Activated CD4-positive, alpha-beta T cell treated with anti-CD3 and anti-CD28 coated beads for 4 hours (primary cell): ENCODE data around the gene RGS5.

Source experiments
- DNase-seq, 2 donors: peaks; one replicate each; pipeline ENCODE4 v3.0.0-alpha.2; 2020

RGS5 gene

GRCh38 chr1:163141556-163141955 is 61.2 kb downstream of the RGS5 start:
- no peak for DNase-seq

DNA sequence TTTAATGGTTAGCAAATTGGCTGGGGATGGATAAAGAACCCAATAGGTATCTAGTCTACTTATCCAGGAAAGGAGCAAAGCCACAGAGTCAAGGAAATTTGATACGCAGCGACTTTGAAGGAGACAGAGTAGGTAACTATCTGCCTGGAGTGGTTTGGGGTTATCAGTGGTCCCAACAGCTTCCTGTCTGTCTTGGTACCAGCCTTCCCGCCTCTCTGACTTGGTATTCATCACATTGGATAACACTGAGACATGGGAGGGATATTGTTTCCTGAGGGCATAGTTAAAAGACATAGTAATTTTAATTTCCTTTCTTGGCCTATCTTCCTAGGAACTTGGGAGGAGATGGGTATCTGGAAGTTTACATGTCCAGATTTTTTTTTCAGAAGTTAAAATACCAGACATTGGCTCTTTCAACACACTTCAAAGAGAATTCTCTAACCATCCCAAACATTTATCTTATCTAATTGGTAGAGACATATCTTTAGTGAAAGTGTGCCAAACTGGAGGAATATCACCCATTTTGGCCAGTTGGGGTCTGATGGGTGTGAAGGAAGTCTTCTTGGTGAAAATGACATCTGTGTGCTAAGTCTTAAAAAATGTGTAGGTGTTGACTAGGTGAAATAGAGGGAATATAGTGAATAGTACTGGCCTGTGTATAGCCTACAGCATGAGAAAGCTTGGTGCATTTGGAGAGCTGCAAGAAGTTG is 65.0 kb downstream of the RGS5 start:
- DNase-seq, result no peak

DNA sequence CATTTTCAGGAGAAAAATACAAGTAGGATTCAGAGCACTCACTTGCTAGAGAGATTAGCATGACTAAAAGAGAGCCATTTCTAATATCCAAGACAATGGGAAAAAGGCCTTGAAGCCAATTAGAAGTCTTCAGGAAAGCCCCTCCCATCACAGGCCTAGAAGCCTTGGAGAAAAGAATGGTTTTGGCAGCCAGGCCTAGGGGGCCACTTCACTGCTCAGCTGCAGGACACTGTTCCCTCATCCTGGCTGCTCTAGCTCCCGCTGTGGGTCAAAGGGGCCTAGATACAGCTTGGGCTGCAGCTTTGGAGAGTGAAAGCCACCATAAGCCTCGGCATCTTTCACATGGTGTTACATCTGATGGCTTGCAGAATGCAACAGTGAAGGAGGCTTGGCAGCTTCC is 70.7 kb downstream of the RGS5 start:
- DNase-seq, result no peak

DNA sequence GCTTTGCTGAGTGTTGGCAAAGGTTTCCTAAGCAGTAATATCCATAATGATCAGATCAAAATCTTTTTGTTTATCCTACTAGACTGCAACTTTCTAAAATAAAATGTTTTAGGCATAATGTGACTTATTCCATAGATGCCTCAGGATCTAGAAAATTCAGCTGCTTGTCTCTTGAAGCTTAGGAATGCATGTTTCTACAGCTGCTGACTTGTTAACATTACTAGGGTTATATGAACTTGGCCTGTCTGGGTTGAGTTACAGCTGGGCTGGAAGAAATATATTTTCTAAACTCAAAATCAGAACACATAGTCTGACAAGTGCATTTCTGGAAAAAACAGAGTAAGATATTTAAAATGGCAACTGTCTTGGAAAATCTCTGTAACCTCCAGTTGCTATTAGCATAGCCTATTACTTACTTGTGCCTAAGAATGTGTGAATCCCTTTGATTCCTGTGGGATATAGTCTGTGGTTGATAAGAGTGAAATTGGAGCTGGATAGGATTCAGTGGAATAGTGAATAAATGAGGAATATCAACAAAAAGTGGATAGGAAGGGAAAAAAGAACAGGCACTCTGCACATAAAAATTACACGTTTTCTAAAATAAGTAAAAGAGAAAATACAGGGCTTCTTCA is 72.4 kb downstream of the RGS5 start:
- DNase-seq, result no peak

DNA sequence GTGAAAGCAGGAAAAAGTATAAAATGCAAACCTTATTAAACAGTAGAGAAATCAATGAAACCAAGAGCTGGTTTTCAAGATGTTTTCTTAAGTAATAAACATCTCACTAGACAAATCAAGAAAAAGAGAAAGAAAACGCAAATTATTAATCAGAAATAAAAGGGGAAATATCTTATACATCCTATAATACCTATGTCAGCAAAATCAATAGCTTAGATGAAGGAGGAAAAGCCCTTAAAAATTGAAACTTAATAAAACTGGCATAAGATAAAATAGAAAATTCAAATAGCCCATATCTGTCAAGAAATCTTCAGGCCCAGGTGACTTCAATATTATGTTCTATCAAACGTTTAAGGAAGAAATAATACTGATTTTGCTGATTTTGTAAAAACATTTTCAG is 74.4 kb downstream of the RGS5 start:
- no peak for DNase-seq

GRCh38 chr1:163124812-163125211 is 77.9 kb downstream of the RGS5 start:
- DNase-seq, result no peak

- DNase-seq, result no peak
Measured at GRCh38 chr1:163120372-163120771, 82.3 kb downstream of the RGS5 start.

- no peak for DNase-seq
Measured at GRCh38 chr1:163119707-163120106, 83.0 kb downstream of the RGS5 start.

- DNase-seq, result no peak
Measured at GRCh38 chr1:163115887-163116286, 86.8 kb downstream of the RGS5 start.

- DNase-seq, result no peak
Measured at GRCh38 chr1:163107655-163108054, 95.1 kb downstream of the RGS5 start.

DNA sequence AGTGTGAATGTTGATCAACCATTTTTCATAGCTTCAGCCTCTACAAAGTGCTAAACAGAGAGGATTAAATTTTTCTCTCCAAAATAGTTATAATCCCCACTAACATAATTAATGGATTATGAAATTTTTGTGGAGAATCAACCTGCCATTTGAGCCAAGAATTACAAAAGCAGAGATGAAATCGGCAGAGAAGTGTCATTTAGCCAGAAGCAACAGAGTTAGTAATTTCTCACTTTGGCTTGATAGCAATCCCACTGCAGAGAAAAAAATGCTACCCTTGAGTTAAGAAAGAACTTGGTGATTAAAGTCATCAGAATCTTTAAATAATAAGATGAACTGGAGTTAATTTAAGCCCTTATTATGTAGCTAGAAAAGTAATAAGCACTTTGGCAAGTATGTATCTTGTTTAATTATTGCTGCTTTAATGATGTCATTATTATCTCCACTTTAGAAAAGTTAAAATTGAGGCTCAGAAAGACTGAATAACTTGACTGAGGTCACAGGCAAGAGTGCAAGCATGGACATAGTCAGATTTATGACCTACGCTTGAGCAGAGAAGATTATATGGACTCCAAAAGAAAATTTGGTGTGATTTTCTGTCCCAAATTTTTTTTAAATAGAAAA is 96.2 kb downstream of the RGS5 start:
- no peak for DNase-seq

DNA sequence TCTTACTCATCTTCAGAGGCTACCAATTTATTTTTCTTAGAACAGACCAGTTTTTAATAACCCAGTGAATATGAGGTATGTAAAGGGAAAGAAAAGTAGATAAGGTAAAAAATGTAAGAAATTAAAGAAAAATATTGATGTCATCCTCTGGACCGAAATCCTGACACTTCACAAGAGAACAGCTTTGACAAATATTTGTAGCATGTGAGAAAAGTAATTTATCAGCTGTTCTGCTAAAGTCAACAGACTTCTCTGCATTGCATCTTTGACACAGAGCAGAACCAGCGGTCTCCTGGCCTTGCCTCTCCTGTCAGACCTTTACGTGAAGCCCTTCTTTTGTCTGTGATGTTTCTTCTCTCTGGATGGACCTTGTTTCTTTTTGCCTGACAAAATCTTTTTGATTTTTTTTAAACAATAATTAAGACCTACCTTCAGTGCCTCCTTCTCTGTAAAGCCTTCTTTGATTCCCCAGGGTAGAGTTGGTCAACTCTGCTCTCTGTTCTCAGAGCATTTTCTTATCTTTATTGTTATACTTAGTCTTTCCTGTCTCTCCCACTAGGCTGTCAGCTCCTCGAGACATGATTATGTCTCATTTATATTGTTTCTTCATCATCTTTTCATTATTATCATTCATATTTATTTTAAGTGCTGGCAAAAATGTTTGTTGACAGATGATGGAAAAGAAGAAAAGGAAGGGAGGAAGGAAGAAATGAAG is 98.2 kb downstream of the RGS5 start:
- no peak for DNase-seq

- no peak for DNase-seq
Measured at GRCh38 chr1:163102590-163102989, 100.1 kb downstream of the RGS5 start.

DNA sequence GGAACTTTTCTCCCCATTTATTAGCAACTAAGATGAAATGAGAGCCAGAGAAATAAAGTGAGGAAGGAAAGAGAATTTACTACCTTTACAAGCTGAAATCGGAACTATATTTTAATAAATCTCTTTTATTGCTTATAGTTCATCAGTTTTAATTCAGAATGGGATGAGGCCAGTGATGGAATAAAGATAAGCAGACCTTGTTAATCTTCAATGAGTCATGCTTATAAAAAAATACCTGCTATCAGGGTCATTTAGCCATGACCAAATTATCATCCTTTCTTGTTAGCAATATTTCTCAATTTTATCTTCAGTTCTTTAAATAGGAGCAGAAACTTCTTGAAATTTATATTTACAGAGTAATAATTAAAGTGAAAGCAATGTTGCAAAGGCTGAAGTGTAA is 107.5 kb downstream of the RGS5 start:
- no peak for DNase-seq

DNA sequence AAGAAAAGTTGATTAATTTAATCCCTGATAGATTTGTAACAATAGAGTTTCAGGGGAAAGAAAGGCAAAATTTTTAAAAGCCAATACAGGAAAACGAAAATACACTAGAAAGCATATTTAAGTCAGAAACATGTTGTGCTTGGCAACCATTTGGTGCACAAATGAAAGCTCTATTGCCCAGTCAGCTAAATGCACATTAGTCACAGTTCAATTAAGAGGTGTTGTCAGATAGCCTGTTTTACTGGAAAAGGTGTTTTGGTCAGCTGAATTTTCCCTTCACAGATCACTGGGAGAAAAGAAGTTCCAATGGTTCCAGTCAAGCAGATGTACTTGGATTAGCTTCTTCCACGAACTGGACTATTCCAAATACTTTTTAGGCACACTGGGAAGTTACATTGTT is 108.1 kb downstream of the RGS5 start:
- DNase-seq, result no peak

DNA sequence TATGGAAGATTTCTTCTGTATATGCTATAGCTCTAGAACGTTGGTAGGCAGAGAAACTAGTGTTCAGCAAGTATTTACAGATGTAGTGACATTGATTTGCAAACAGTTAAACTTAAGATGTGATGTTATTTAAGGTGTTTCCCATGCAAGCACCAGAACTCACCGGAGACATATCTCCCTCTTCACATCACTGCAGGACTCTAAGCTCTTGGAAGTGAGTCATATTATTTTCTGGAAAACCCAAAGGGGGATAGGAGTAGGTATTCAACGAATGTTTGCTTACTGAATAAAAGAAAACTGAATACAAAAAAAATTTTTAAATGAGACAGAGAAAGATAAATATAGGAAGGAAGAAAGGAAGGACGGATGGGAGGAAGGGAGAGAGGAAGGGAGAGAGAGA is 108.5 kb downstream of the RGS5 start:
- DNase-seq, result no peak

DNA sequence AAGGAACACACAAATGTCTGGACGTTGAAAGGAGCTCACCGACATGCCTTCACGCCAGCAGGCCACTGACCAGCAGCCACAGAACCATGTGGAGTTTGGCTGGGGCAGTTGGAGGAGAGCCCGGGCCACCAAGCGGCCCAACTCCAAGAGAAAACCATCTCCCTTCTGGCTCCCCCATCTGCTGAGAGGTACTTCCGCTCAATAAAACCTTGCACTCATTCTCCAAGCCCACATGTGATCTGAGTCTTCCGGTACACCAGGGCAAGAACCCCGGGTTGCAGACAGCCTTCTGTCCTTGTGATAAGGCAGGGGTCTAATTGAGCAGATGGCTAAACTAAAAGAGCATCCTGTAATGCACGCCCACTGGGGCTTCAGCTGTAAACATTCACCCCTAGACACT is 109.1 kb downstream of the RGS5 start:
- DNase-seq, result no peak

DNA sequence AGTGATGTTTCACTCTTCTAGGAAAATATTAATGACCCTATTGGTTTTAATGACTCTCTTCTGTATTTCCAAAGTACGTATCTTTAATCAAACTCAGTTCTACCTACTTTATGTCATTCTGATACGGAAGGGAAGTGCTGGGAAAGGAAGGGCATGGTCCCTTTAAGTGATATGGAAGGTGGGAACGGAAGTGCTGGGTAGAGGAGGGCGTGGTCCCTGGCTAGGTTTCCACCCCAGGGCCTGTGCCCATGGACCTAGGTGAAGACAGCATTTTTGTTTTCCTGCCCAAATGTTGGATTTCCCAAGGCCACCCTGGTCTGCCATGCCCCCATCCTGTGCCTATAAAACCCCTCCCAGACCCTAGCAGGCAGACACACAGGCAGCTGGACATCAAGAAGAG is 109.5 kb downstream of the RGS5 start:
- no peak for DNase-seq
